NT2/D1 (cell line): ENCODE data around the gene CYYR1.
"Not testable (repeated sequence)": the region's sequence is repeated elsewhere in the genome, so short reads cannot be mapped to it uniquely, and the experiment has no call there.

Source experiments
- DNase-seq: peaks from one replicate; pipeline ENCODE4 v3.0.0-alpha.2; 2011; ENCODE audit warnings: low read depth, low spot score
- H3K27me3 ChIP-seq: 2 replicates; pipeline ENCODE4 v1.6.0; 2011; ENCODE audit warnings: mild to moderate bottlenecking; ENCODE audit not compliant: insufficient read length, insufficient read depth
- H3K36me3 ChIP-seq: 2 replicates; pipeline ENCODE4 v1.6.1; 2011; ENCODE audit warnings: mild to moderate bottlenecking, low read length, mixed read lengths; ENCODE audit not compliant: insufficient read depth, insufficient read length
- H3K4me1 ChIP-seq: 2 replicates; pipeline ENCODE4 v1.5.1; 2011; ENCODE audit not compliant: insufficient read depth, insufficient read length
- H3K4me3 ChIP-seq: 2 replicates; pipeline ENCODE4 v1.5.1; 2011; ENCODE audit warnings: low read depth; ENCODE audit not compliant: insufficient read length
- H3K9ac ChIP-seq: 2 replicates; pipeline ENCODE4 v1.6.0; 2011; ENCODE audit warnings: low read depth; ENCODE audit not compliant: insufficient read length
- H3K9me3 ChIP-seq: 2 replicates; pipeline ENCODE4 v1.5.1; 2011; ENCODE audit warnings: mild to moderate bottlenecking, low read length; ENCODE audit not compliant: insufficient read depth
- SUZ12 ChIP-seq: IDR thresholded peaks from 2 replicates; pipeline ENCODE4 v1.6.1; 2011; ENCODE audit not compliant: insufficient read length, insufficient read depth; ENCODE audit errors: extremely low read depth
- YY1 ChIP-seq: IDR thresholded peaks from 2 replicates; pipeline ENCODE4 v1.6.1; 2011; ENCODE audit not compliant: insufficient read length, insufficient read depth
- ZNF274 ChIP-seq: IDR thresholded peaks from 2 replicates; pipeline ENCODE4 v1.6.1; 2011; ENCODE audit warnings: mild to moderate bottlenecking, low read depth, low read length

CYYR1 gene

DNA sequence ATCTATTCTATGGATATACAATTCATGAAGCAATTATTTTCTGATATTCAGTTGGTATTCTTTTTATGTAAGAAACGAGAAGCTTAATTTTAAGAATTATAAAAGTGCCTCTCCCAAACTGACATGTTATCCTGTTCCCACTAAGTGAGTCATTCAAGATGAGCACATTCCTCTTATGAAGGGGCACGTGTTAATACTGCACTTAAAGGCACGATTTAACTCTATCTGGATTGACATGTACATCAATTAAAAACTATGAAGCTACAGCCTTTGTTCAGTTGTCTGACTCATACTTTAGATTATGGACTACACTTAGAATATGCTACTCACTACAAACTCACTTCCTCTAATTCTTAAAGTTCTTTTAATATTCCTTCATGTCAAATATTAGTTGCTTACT, 111.6 kb downstream of the CYYR1 start:
- no peak for TF ChIP-seq SUZ12
- no peak for TF ChIP-seq YY1
- no peak for TF ChIP-seq ZNF274
- H3K9ac ChIP-seq = no peak overlapping the region
- no peaks in the 10 kb centered on the region for H3K36me3 ChIP-seq

GRCh38 chr21:26460621-26461020, 112.5 kb downstream of the CYYR1 start:
- no peaks in the 10 kb centered on the region for H3K27me3 ChIP-seq
- no peaks in the 10 kb centered on the region for H3K9me3 ChIP-seq
- no peak overlapping the region for H3K9ac ChIP-seq
- DNase-seq = no peak
- H3K36me3 ChIP-seq = no peaks in the 10 kb centered on the region
- no peak for TF ChIP-seq YY1
- TF ChIP-seq SUZ12 = no peak
- no peak for TF ChIP-seq ZNF274
- H3K4me1 ChIP-seq = no peaks in the 10 kb centered on the region
- no peak overlapping the region for H3K4me3 ChIP-seq

More for the DNA sequence above, 111.6 kb downstream of the CYYR1 start:
- no peaks in the 10 kb centered on the region for H3K9me3 ChIP-seq
- H3K27me3 ChIP-seq = no peaks in the 10 kb centered on the region
- DNase-seq = no peak
- H3K4me3 ChIP-seq = no peak overlapping the region
- H3K4me1 ChIP-seq = no peaks in the 10 kb centered on the region

GRCh38 chr21:26458854-26459253, 114.2 kb downstream of the CYYR1 start:
- H3K27me3 ChIP-seq, H3K9me3 ChIP-seq, H3K4me3 ChIP-seq, DNase-seq, H3K9ac ChIP-seq, H3K4me1 ChIP-seq, H3K36me3 ChIP-seq: not testable (repeated sequence)

DNA sequence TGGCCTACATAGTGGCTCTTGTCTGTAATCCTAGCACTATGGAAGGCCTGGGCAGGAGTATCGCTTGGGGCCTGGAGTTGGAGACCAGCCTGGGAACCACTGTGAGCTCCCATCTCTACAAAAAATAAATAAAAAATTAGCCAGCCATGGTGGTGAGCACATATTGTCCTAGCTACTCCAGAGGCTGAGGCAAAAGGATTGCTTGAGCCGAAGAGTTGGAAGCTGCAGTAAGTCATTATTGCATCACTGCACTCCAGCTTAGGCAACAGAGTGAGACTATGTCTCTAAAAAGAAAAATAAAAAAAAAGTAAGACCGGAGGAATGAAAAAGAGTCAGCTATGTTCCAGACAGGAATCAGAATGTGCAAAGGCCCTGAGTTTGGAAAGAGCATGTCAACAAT, 115.3 kb downstream of the CYYR1 start:
- TF ChIP-seq SUZ12 (no peak), ZNF274 (no peak), YY1 (no peak)
- no peak overlapping the region for H3K9ac ChIP-seq
- H3K9me3 ChIP-seq = no peaks in the 10 kb centered on the region
- no peaks in the 10 kb centered on the region for H3K27me3 ChIP-seq
- H3K36me3 ChIP-seq = no peaks in the 10 kb centered on the region
- H3K4me3 ChIP-seq = no peak overlapping the region
- no peak for DNase-seq
- no peaks in the 10 kb centered on the region for H3K4me1 ChIP-seq

- no peaks in the 10 kb centered on the region for H3K36me3 ChIP-seq
- TF ChIP-seq YY1 (no peak), SUZ12 (no peak), ZNF274 (no peak)
These were observed 119.8 kb downstream of the CYYR1 start for GRCh38 chr21:26453267-26453666.

GRCh38 chr21:26451081-26451740, 121.9 kb downstream of the CYYR1 start:
- H3K27me3 ChIP-seq = no peaks in the 10 kb centered on the region
- DNase-seq = no peak
- H3K9ac ChIP-seq = no peak overlapping the region
- no peaks in the 10 kb centered on the region for H3K4me1 ChIP-seq
- TF ChIP-seq ZNF274 (no peak), YY1 (no peak), SUZ12 (no peak)
- H3K4me3 ChIP-seq = no peak overlapping the region
- H3K9me3 ChIP-seq = no peaks in the 10 kb centered on the region
- H3K36me3 ChIP-seq = no peaks in the 10 kb centered on the region

More at GRCh38 chr21:26453267-26453666, 119.8 kb downstream of the CYYR1 start:
- H3K9me3 ChIP-seq = no peaks in the 10 kb centered on the region
- no peaks in the 10 kb centered on the region for H3K27me3 ChIP-seq
- no peaks in the 10 kb centered on the region for H3K4me1 ChIP-seq
- no peak for DNase-seq
- H3K4me3 ChIP-seq = no peak overlapping the region
- H3K9ac ChIP-seq = no peak overlapping the region

DNA sequence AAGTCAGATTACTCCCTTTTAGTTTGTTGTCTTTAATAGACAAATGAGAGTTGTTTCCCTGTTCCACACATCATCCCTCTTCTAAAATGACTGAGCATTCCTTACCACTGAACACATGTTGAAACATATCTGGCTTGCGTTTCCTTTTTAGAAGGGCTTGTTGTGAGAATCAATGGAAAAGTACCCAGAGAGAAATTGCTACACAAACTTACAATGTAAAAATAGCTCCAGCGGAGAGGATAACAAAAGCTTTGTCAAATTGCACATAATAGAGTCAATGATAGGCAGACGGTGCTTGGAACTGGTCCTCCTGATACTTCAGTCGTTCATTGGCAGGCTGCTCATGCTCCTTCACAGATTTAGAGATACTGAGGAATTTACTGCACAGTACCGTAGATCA, 123.9 kb downstream of the CYYR1 start:
- no peak overlapping the region for H3K4me3 ChIP-seq
- no peaks in the 10 kb centered on the region for H3K9me3 ChIP-seq
- H3K36me3 ChIP-seq = no peaks in the 10 kb centered on the region
- H3K4me1 ChIP-seq = no peaks in the 10 kb centered on the region
- TF ChIP-seq ZNF274 (no peak), YY1 (no peak), SUZ12 (no peak)
- H3K27me3 ChIP-seq = no peaks in the 10 kb centered on the region
- DNase-seq = no peak
- H3K9ac ChIP-seq = no peak overlapping the region

DNA sequence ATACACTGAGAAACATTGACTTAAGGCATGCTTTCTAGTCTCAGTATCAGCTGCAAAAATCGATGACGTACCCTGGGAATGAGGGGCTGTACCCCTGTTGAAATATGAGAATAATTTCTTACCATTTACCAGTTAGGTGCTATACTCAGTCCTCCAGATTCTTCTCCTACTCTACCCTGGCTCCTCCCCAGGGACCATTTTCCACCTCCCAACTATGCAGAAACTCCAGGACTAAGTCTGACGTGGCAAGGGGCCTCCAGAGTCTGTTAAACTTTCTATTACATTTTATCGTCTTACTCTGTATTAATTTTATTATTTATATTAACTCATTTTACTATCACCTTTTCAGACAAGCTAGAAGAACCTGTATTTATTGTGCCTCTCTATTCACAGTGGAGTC, 124.3 kb downstream of the CYYR1 start:
- Histone ChIP-seq H3K4me1 (no peaks in the 10 kb centered on the region), H3K36me3 (no peaks in the 10 kb centered on the region), H3K4me3 (no peak overlapping the region), H3K9me3 (no peaks in the 10 kb centered on the region), H3K9ac (no peak overlapping the region), H3K27me3 (no peaks in the 10 kb centered on the region)
- DNase-seq = no peak
- TF ChIP-seq ZNF274 (no peak), YY1 (no peak), SUZ12 (no peak)
